ENCODE data around the gene SLC7A5.

DNA sequence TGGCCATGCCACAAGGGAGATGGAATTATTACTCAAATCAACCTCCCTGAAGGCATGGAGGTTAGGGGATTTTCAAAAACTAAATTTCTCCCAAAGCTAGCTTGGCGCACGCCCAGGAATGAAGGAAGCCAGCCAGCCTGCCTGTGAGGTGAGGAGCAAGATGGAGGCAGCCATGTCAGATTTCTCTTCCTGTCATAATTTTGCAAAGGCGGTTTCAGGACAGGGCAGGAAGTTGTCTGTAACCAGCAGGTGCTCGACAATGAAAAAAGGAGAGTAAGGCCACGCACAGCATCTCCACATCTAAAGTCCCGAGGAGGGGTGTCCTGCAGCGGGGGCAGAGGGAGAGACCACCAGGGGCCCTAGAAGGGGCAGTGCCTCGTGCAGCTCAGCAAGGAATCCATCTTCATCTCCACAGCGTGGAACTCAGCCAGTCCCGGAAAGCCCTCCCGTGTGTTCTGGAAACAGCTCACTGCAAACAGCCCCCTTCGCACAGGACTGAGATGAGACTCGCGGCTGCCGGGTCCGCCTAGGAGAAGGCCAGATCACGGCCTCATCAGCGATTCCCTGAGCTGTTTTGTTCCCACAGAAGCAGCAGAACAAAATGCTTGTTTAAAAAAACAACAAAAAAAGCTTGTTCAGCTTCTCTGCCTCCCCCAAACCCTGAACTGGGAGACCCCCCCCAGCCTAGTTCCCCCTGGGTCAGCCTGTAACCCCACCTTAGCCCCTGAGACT is 47.8 kb downstream of the SLC7A5 start:
- TF ChIP-seq, protein P1, sequence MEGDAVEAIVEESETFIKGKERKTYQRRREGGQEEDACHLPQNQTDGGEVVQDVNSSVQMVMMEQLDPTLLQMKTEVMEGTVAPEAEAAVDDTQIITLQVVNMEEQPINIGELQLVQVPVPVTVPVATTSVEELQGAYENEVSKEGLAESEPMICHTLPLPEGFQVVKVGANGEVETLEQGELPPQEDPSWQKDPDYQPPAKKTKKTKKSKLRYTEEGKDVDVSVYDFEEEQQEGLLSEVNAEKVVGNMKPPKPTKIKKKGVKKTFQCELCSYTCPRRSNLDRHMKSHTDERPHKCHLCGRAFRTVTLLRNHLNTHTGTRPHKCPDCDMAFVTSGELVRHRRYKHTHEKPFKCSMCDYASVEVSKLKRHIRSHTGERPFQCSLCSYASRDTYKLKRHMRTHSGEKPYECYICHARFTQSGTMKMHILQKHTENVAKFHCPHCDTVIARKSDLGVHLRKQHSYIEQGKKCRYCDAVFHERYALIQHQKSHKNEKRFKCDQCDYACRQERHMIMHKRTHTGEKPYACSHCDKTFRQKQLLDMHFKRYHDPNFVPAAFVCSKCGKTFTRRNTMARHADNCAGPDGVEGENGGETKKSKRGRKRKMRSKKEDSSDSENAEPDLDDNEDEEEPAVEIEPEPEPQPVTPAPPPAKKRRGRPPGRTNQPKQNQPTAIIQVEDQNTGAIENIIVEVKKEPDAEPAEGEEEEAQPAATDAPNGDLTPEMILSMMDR (conservative IDR thresholded peaks at IDR 0.05; ENCODE audit: low read length), result no peak
- no peak for TF ChIP-seq EZH2phosphoT487 (IDR thresholded peaks at IDR 0.05; ENCODE audit: borderline replicate concordance)

All from Loucy (cell line).